T-cell (primary cell): ENCODE data around the gene GPR162. TPM values are rescaled to one million over a fixed set of nuclear protein-coding genes. Genes with fewer than 3 reads are reported as not detected.

Experiments
- ATAC-seq, 4 experiments: fragments of 200-7000 bp in 3 of 4; fragments of 150-1000 bp in 1 of 4; cut with Tn5 transposase; replicated peaks in 1 of 4; 1 replicate in 3 of 4; 2 replicates in 1 of 4; pipeline ENCODE4 v1.10.0; 2021; ENCODE audit warnings: moderate library complexity in 3 of 4, mild to moderate bottlenecking in 2 of 4, moderate number of reproducible peaks in 1 of 4
- CTCF ChIA-PET, 2 donors: fragments of 300-600 bp; sonication (Branson Sonifier 250); formaldehyde crosslinking; loops; one replicate each; lab custom pipeline; 2022; ENCODE audit warnings: antibody characterized with exemption in 2 of 2; lab: Charles Lee
- POLR2A ChIA-PET, 2 donors: fragments of 300-600 bp; sonication (Branson Sonifier 250); formaldehyde crosslinking; loops; one replicate each; lab custom pipeline; 2022; ENCODE audit warnings: antibody characterized with exemption in 2 of 2; lab: Charles Lee
- DNase-seq, 35 experiments: peaks; one replicate each; pipeline versions ENCODE4 v3.0.0 to v3.0.0-alpha.2; 2013 to 2023
- H3K27ac ChIP-seq: one replicate; pipeline ENCODE4 v1.5.1; 2013; ENCODE audit warnings: low read length
- H3K27me3 ChIP-seq, 2 experiments: replicated peaks in 1 of 2; 1 replicate in 1 of 2; 2 replicates in 1 of 2; pipeline versions ENCODE4 v1.6.1 to v1.7.0; 2013; ENCODE audit warnings: low read length in 1 of 2, mixed read lengths in 1 of 2; ENCODE audit not compliant: control insufficient read depth in 2 of 2, insufficient read depth in 2 of 2; ENCODE audit errors: extremely low read depth in 1 of 2
- H3K36me3 ChIP-seq, 2 donors: 1 replicate in 1 of 2; 2 replicates in 1 of 2; pipeline versions ENCODE4 v1.6.1 to v1.7.0; 2013; ENCODE audit warnings: low read length in 1 of 2; ENCODE audit not compliant: control insufficient read depth in 2 of 2, insufficient read depth in 1 of 2; ENCODE audit errors: extremely low read depth in 1 of 2
- H3K4me1 ChIP-seq, 2 experiments: 1 replicate in 1 of 2; 2 replicates in 1 of 2; pipeline versions ENCODE4 v1.6.1 to v1.7.0; 2013; ENCODE audit warnings: low read length in 2 of 2, mixed read lengths in 1 of 2; ENCODE audit not compliant: insufficient read depth in 2 of 2, control insufficient read depth in 1 of 2; ENCODE audit errors: extremely low read depth in 1 of 2
- H3K4me3 ChIP-seq, 2 donors: 1 replicate in 1 of 2; 2 replicates in 1 of 2; pipeline versions ENCODE4 v1.5.1 to v1.7.0; 2013; ENCODE audit warnings: mild to moderate bottlenecking in 2 of 2, low read length in 1 of 2, moderate library complexity in 1 of 2; ENCODE audit not compliant: control insufficient read depth in 1 of 2; ENCODE audit errors: extremely low read depth in 1 of 2
- H3K9me3 ChIP-seq: 2 replicates; pipeline ENCODE4 v1.7.0; 2013
- H3K27ac Mint-ChIP-seq, 2 donors: one replicate each; pipeline ENCODE4 v1.8.0; 2020 to 2021; ENCODE audit warnings: mild to moderate bottlenecking in 2 of 2, mixed read lengths in 2 of 2
- H3K27me3 Mint-ChIP-seq, 2 donors: one replicate each; pipeline ENCODE4 v1.8.0; 2021 to 2022; ENCODE audit warnings: mixed read lengths in 2 of 2
- H3K36me3 Mint-ChIP-seq: one replicate; pipeline ENCODE4 v1.8.0; 2021; ENCODE audit warnings: mixed read lengths
- H3K4me1 Mint-ChIP-seq, 3 donors: one replicate each; pipeline ENCODE4 v1.8.0; 2020 to 2022; ENCODE audit warnings: mixed read lengths in 3 of 3, mild to moderate bottlenecking in 1 of 3
- H3K4me3 Mint-ChIP-seq, 3 donors: one replicate each; pipeline ENCODE4 v1.8.0; 2020 to 2022; ENCODE audit warnings: mild to moderate bottlenecking in 3 of 3, mixed read lengths in 3 of 3, moderate library complexity in 3 of 3
- H3K9me3 Mint-ChIP-seq, 3 donors: one replicate each; pipeline ENCODE4 v1.8.0; 2020 to 2022; ENCODE audit warnings: mixed read lengths in 3 of 3
- WGBS: methylation state at CpG from one replicate; pipeline ENCODE4 v1.1.5; 2013; ENCODE audit warnings: missing lambda C conversion rate; ENCODE audit not compliant: insufficient coverage; 5-methylcytosine and 5-hydroxymethylcytosine counted together
- total RNA-seq, 35 experiments: library from RNA in 6 of 35; stranded (reverse) in 6 of 35; fragments of 120-200 nt in 1 of 35; gene quantifications; one replicate each; pipeline versions ENCODE4 v1.2.1 to v1.2.4 and lab custom pipeline; 2013 to 2026

The GPR162 gene
- total RNA-seq, 5 donors from 2014 or later (not counting 1 experiment from before 2014, with no cell fraction given): 0.13 to 0.46 TPM; not detected in 3

- Mint-ChIP-seq H3K4me1 (peaks cover 22 to 38% (median 26%) of the 10 kb centered on the region in 3 donors), H3K4me3 (no peak overlapping the region), H3K9me3 (no peaks in the 10 kb centered on the region), H3K36me3 (peaks cover 27% of the 10 kb centered on the region), H3K27ac (no peak overlapping the region), H3K27me3 (no peaks in the 10 kb centered on the region)
- 95% methylated on average over 12 of the region's 14 CpGs for WGBS
- Histone ChIP-seq H3K27ac (no peak overlapping the region), H3K27me3 (no peaks in the 10 kb centered on the region), H3K9me3 (no peaks in the 10 kb centered on the region), H3K4me3 (no peak overlapping the region), H3K4me1 (peaks cover 20 to 34% of the 10 kb centered on the region in 2 experiments), H3K36me3 (peaks cover 15 to 52% of the 10 kb centered on the region in 2 donors)
- DNase-seq: no peak
- ATAC-seq: no peak
- ChIA-PET POLR2A (interaction anchor here in 1 of 2 donors (0.5 kb wide), 2 partner anchors 23 to 246 kb away, joined by 5 to 7 read pairs; no protein-coding TSS in a partner anchor), CTCF (interaction anchor here (0.6 to 1.0 kb wide), 5 partner anchors 14 to 225 kb away, joined by 3 to 8 read pairs (median 3); partner anchors contain the start of gene SPSB2 (in 1 of the 2))
Observed at GRCh38 chr12:6855322-6855721, 33.7 kb downstream of the GPR162 start.

GRCh38 chr12:6858799-6859198, 37.2 kb downstream of the GPR162 start:
- 100% methylated on average over 1 of the region's 2 CpGs for WGBS
- Histone ChIP-seq H3K27ac (no peak overlapping the region), H3K4me3 (no peak overlapping the region), H3K4me1 (peaks cover 4 to 8% of the 10 kb centered on the region in 2 experiments), H3K36me3 (peaks cover 30 to 85% of the 10 kb centered on the region in 2 donors), H3K9me3 (no peaks in the 10 kb centered on the region), H3K27me3 (no peaks in the 10 kb centered on the region)
- CTCF ChIA-PET: interaction anchor here in 1 of 2 donors (1.0 kb wide), 1 partner anchor 8 kb away, joined by 5 read pairs; the partner anchor contains the start of gene TPI1
- ATAC-seq (no peak), DNase-seq (no peak)
- no peak overlapping the region for H3K4me3 Mint-ChIP-seq
- no peaks in the 10 kb centered on the region for H3K9me3 Mint-ChIP-seq
- POLR2A ChIA-PET: interaction anchor here in 1 of 2 donors (0.6 kb wide), 1 partner anchor 72 kb away, joined by 8 read pairs; no protein-coding TSS in a partner anchor
- no peak overlapping the region for H3K27ac Mint-ChIP-seq
- H3K27me3 Mint-ChIP-seq: no peaks in the 10 kb centered on the region
- peaks cover 6 to 21% (median 7%) of the 10 kb centered on the region in 3 donors for H3K4me1 Mint-ChIP-seq
- H3K36me3 Mint-ChIP-seq: peaks cover 47% of the 10 kb centered on the region

GRCh38 chr12:6860116-6860515, 38.5 kb downstream of the GPR162 start:
- Histone ChIP-seq H3K4me1 (no peaks in the 10 kb centered on the region), H3K27me3 (no peaks in the 10 kb centered on the region), H3K4me3 (no peak overlapping the region), H3K27ac (no peak overlapping the region), H3K9me3 (no peaks in the 10 kb centered on the region), H3K36me3 (peaks cover 37 to 92% of the 10 kb centered on the region in 2 donors)
- 99% methylated on average over 6 of the region's 9 CpGs for WGBS
- Mint-ChIP-seq H3K36me3 (peaks cover 53% of the 10 kb centered on the region), H3K27me3 (no peaks in the 10 kb centered on the region), H3K9me3 (no peaks in the 10 kb centered on the region), H3K4me1 (peaks cover 0 to 8% (median 0%) of the 10 kb centered on the region in 3 donors), H3K4me3 (no peak overlapping the region), H3K27ac (no peak overlapping the region)
- ChIA-PET CTCF (no interaction called here), POLR2A (no interaction called here)
- DNase-seq: no peak
- ATAC-seq: no peak

- H3K27me3 Mint-ChIP-seq: no peaks in the 10 kb centered on the region
- 98% methylated on average over 5 of the region's 7 CpGs for WGBS
- H3K9me3 Mint-ChIP-seq: no peaks in the 10 kb centered on the region
- no peaks in the 10 kb centered on the region for H3K27me3 ChIP-seq
- POLR2A ChIA-PET: no interaction called here
- CTCF ChIA-PET: no interaction called here
- ATAC-seq: no peak
- H3K4me3 Mint-ChIP-seq: no peak overlapping the region
- peaks cover 0 to 3% (median 0%) of the 10 kb centered on the region in 3 donors for H3K4me1 Mint-ChIP-seq
- peaks cover 30 to 90% of the 10 kb centered on the region in 2 donors for H3K36me3 ChIP-seq
- peaks cover 55% of the 10 kb centered on the region for H3K36me3 Mint-ChIP-seq
- no peak overlapping the region for H3K27ac Mint-ChIP-seq
- H3K9me3 ChIP-seq: no peaks in the 10 kb centered on the region
- no peak overlapping the region for H3K27ac ChIP-seq
- no peaks in the 10 kb centered on the region for H3K4me1 ChIP-seq
- DNase-seq: no peak
- no peak overlapping the region for H3K4me3 ChIP-seq
Observed at GRCh38 chr12:6860942-6861341, 39.3 kb downstream of the GPR162 start.

- no peak overlapping the region for H3K4me3 ChIP-seq
- Mint-ChIP-seq H3K4me3 (no peak overlapping the region), H3K27me3 (no peaks in the 10 kb centered on the region), H3K36me3 (peaks cover 53% of the 10 kb centered on the region), H3K4me1 (peaks cover under 1 to 3% (median 3%) of the 10 kb centered on the region in 3 donors), H3K9me3 (no peaks in the 10 kb centered on the region), H3K27ac (no peak overlapping the region)
- 97% methylated on average over 8 of the region's 9 CpGs for WGBS
- ChIA-PET CTCF (no interaction called here), POLR2A (interaction anchor here in 1 of 2 donors (0.5 kb wide), 1 partner anchor 319 kb away, joined by 5 read pairs; no protein-coding TSS in a partner anchor)
- peaks cover 30 to 87% of the 10 kb centered on the region in 2 donors for H3K36me3 ChIP-seq
- no peak for ATAC-seq
- no peaks in the 10 kb centered on the region for H3K27me3 ChIP-seq
- DNase-seq: no peak
- no peak overlapping the region for H3K27ac ChIP-seq
- peaks cover 0 to 3% of the 10 kb centered on the region in 2 experiments for H3K4me1 ChIP-seq
- H3K9me3 ChIP-seq: no peaks in the 10 kb centered on the region
Observed at GRCh38 chr12:6861391-6861790, 39.8 kb downstream of the GPR162 start.

GRCh38 chr12:6863033-6863432, 41.4 kb downstream of the GPR162 start:
- Mint-ChIP-seq H3K27ac (no peak overlapping the region), H3K4me3 (no peak overlapping the region), H3K36me3 (peaks cover 40% of the 10 kb centered on the region), H3K4me1 (peaks cover 6 to 9% (median 8%) of the 10 kb centered on the region in 3 donors), H3K27me3 (no peaks in the 10 kb centered on the region), H3K9me3 (no peaks in the 10 kb centered on the region)
- ChIA-PET CTCF (no interaction called here), POLR2A (interaction anchor here (0.5 to 0.6 kb wide), 2 partner anchors 50 to 159 kb away, joined by 3 to 7 read pairs; no protein-coding TSS in a partner anchor)
- DNase-seq (no peak), ATAC-seq (no peak)
- Histone ChIP-seq H3K27ac (no peak overlapping the region), H3K4me3 (no peak overlapping the region), H3K4me1 (peaks cover 0 to 12% of the 10 kb centered on the region in 2 experiments), H3K9me3 (no peaks in the 10 kb centered on the region), H3K27me3 (no peaks in the 10 kb centered on the region), H3K36me3 (peaks cover 30 to 71% of the 10 kb centered on the region in 2 donors)
- 98% methylated on average over 11 of the region's 11 CpGs for WGBS
